ENCODE data around the gene CILP.

DNA sequence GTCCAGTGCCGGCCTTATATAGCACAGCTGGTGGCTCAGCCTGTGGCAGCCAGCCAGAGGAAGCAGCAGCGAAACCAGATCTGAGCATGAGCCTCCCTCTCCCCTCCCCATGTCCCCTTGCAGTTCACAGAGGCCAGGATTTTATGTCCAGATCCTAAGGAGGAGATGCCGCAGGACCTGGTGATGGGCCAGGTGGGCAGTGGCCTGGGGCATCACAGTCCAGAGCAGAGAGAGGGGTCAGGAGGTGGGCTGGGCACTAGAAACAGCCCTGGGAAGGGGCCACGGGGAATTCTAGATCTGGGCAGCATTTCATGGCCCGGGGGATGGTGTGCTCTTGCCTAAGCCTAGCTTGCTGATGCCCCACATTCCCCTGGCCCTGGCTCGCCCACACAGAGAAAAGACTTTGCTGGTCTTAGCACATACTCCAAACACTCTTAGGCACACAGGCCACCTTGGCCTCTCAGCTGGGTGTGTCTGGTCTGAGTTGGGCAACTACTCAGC lies 259 bp upstream of the CILP start:
- TF ChIP-seq POLR2AphosphoS5 (IDR thresholded peaks at IDR 0.05; ENCODE audit: low read depth, low read length) (no peak), TAF1 (IDR thresholded peaks at IDR 0.05; ENCODE audit: low read depth, low read length) (no peak)
